Measurements from ENCODE around the gene PPEF2. TPM values are rescaled to one million over a fixed set of nuclear protein-coding genes. Genes with fewer than 3 reads are reported as not detected.
"Not testable (repeated sequence)": the region's sequence is repeated elsewhere in the genome, so short reads cannot be mapped to it uniquely, and the experiment has no call there.

The PPEF2 gene
- total RNA-seq, 1 donor = not detected

DNA sequence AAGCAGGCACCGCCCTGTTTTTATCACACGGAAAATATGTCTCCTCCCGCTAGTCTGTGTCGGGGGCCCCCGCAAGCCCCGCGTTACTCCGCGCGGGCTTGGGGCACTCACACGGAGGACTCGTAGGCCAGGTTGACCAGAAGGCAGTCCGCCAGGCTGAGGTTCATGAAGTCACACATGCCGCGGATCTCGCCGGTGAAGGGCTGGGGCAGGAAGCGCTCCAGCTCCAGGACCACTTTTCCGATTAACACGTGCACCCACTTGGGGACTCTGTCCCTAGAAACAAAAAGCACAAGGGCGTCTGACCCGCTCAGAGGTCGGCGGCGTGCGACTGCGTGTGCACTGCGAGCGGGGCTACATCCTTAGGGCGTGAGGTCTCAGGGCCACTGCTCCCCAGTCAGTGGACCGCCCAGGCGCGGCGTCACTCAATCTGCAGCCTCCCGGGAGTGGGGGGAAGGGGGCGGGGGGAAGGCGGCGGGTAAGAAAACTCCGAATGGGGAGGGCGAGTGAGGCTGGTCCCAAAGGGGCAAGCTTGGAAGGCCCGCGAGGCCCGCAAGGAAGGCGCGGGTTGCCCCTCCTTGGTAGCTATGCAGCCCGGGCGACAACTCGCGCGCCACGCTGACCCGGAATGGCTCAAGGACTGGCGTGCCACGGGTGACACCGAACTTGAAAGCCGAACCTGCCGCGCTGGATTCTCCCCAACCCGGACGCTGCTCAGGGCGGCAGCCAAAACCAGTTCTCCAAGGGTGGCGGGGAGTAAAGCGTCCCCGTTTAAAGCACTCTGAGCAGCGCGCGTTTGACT lies 37.8 kb upstream of the PPEF2 start:
- DNase-seq (ENCODE audit: insufficient read length, low spot score, missing footprints) = peak; percentile 96
- Histone ChIP-seq H4K20me1 (ENCODE audit: insufficient read depth, low read length) (no peaks in the 10 kb centered on the region), H3K4me2 (ENCODE audit: insufficient read depth, low read length) (peak overlapping the region; percentile 81), H3K4me1 (ENCODE audit: insufficient read depth, low read length) (peaks cover 5% of the 10 kb centered on the region), H3K36me3 (ENCODE audit: insufficient read depth, low read length) (peaks cover under 1% of the 10 kb centered on the region), H3K27me3 (ENCODE audit: insufficient read depth, low read length) (no peaks in the 10 kb centered on the region), H3K27ac (ENCODE audit: low read depth, low read length) (peak overlapping the region; percentile 57), H3K79me2 (ENCODE audit: insufficient read depth, low read length) (no peaks in the 10 kb centered on the region), H3K9me3 (ENCODE audit: low read depth, low read length) (no peaks in the 10 kb centered on the region), H2AFZ (ENCODE audit: low read length) (peak overlapping the region; percentile 92), H3K4me3 (ENCODE audit: insufficient read depth, low read length) (peak overlapping the region; percentile 80)
- TF ChIP-seq, protein P1, sequence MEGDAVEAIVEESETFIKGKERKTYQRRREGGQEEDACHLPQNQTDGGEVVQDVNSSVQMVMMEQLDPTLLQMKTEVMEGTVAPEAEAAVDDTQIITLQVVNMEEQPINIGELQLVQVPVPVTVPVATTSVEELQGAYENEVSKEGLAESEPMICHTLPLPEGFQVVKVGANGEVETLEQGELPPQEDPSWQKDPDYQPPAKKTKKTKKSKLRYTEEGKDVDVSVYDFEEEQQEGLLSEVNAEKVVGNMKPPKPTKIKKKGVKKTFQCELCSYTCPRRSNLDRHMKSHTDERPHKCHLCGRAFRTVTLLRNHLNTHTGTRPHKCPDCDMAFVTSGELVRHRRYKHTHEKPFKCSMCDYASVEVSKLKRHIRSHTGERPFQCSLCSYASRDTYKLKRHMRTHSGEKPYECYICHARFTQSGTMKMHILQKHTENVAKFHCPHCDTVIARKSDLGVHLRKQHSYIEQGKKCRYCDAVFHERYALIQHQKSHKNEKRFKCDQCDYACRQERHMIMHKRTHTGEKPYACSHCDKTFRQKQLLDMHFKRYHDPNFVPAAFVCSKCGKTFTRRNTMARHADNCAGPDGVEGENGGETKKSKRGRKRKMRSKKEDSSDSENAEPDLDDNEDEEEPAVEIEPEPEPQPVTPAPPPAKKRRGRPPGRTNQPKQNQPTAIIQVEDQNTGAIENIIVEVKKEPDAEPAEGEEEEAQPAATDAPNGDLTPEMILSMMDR (IDR thresholded peaks at IDR 0.05; ENCODE audit: extremely low read depth, low read depth, low read length) = no peak

DNA sequence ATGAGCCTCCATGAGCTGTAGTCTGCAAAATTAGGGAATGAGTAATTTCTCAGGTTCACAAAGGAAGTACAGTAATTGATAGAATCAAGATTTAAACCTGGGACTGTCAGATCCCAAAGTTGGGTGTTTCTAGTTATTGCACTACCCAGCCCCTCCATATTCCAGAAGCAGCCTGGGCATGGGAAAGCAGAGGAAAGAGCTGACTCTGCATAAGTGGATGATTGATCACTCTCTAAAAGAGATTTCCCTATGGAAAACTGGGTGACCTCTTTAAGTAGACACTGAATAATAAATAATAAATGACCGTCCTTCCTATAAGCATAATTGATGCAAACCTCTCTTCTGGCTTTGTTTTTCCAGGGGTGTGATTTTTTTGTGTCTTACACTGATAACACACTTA lies 33.4 kb upstream of the PPEF2 start:
- H3K9me3 ChIP-seq (ENCODE audit: low read depth, low read length) = no peaks in the 10 kb centered on the region
- no peak for DNase-seq (ENCODE audit: insufficient read length, low spot score, missing footprints)
- H3K36me3 ChIP-seq (ENCODE audit: insufficient read depth, low read length) = no peaks in the 10 kb centered on the region
- H4K20me1 ChIP-seq (ENCODE audit: insufficient read depth, low read length) = no peaks in the 10 kb centered on the region
- no peaks in the 10 kb centered on the region for H3K79me2 ChIP-seq (ENCODE audit: insufficient read depth, low read length)
- H3K27ac ChIP-seq (ENCODE audit: low read depth, low read length) = no peak overlapping the region
- no peak overlapping the region for H3K4me3 ChIP-seq (ENCODE audit: insufficient read depth, low read length)
- no peak overlapping the region for H2AFZ ChIP-seq (ENCODE audit: low read length)
- TF ChIP-seq, protein P1 (IDR thresholded peaks at IDR 0.05; ENCODE audit: extremely low read depth, low read depth, low read length) = no peak
- no peak overlapping the region for H3K4me2 ChIP-seq (ENCODE audit: insufficient read depth, low read length)
- peaks cover 5% of the 10 kb centered on the region for H3K4me1 ChIP-seq (ENCODE audit: insufficient read depth, low read length)
- H3K27me3 ChIP-seq (ENCODE audit: insufficient read depth, low read length) = no peaks in the 10 kb centered on the region

DNA sequence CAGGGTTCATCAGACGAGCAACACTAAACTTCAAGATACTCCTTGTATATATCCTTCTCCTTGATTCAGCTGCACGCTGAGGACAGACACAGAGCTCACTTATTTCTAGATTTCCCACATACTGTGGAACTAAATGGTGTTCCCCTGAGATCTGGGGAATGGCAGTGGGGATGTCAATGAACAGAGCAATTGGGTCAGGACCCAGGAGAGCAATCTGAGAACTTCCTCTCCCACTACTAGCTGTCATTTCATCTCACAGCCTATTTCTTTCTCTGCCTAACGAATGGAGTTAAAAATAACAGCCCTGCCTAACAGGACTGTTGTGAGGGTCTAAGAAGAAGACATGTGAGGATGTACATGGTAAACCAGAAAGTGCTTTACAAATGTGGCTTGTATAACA lies 27.9 kb upstream of the PPEF2 start:
- H3K79me2 ChIP-seq (ENCODE audit: insufficient read depth, low read length) = no peaks in the 10 kb centered on the region
- H3K4me2 ChIP-seq (ENCODE audit: insufficient read depth, low read length) = no peak overlapping the region
- peak; percentile 26 for DNase-seq (ENCODE audit: insufficient read length, low spot score, missing footprints)
- no peak overlapping the region for H3K27ac ChIP-seq (ENCODE audit: low read depth, low read length)
- no peaks in the 10 kb centered on the region for H3K27me3 ChIP-seq (ENCODE audit: insufficient read depth, low read length)
- H2AFZ ChIP-seq (ENCODE audit: low read length) = no peak overlapping the region
- no peaks in the 10 kb centered on the region for H4K20me1 ChIP-seq (ENCODE audit: insufficient read depth, low read length)
- no peaks in the 10 kb centered on the region for H3K36me3 ChIP-seq (ENCODE audit: insufficient read depth, low read length)
- H3K4me3 ChIP-seq (ENCODE audit: insufficient read depth, low read length) = no peak overlapping the region
- H3K9me3 ChIP-seq (ENCODE audit: low read depth, low read length) = no peaks in the 10 kb centered on the region
- H3K4me1 ChIP-seq (ENCODE audit: insufficient read depth, low read length) = no peaks in the 10 kb centered on the region
- TF ChIP-seq, protein P1 (IDR thresholded peaks at IDR 0.05; ENCODE audit: extremely low read depth, low read depth, low read length) = no peak

DNA sequence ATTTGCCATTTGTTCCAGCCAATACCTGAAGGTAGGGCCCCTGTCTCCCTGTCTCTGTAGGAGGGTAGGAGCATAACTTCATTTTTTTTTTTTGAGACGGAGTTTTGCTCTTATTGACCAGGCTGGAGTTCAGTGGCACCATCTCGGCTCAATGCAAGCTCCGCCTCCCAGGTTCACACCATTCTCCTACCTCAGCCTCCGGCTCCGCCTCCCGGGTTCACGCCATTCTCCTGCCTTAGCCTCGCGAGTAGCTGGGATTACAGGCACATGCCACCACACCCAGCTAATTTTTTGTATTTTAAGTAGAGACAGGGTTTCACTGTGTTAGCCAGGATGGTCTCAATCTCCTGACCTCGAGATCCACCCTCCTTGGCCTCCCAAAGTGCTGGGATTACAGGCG lies 22.7 kb upstream of the PPEF2 start:
- H4K20me1 ChIP-seq (ENCODE audit: insufficient read depth, low read length); H3K27me3 ChIP-seq (ENCODE audit: insufficient read depth, low read length); DNase-seq (ENCODE audit: insufficient read length, low spot score, missing footprints); H3K4me2 ChIP-seq (ENCODE audit: insufficient read depth, low read length); H3K9me3 ChIP-seq (ENCODE audit: low read depth, low read length); H3K4me3 ChIP-seq (ENCODE audit: insufficient read depth, low read length); H3K4me1 ChIP-seq (ENCODE audit: insufficient read depth, low read length); H3K79me2 ChIP-seq (ENCODE audit: insufficient read depth, low read length); H3K27ac ChIP-seq (ENCODE audit: low read depth, low read length); H2AFZ ChIP-seq (ENCODE audit: low read length): not testable (repeated sequence)
- peaks cover 13% of the 10 kb centered on the region for H3K36me3 ChIP-seq (ENCODE audit: insufficient read depth, low read length)

Data from osteoblast (primary cell).